GM19455 (cell line): ENCODE measurements around the gene STING1.
"Not testable (repeated sequence)": the region's sequence is repeated elsewhere in the genome, so short reads cannot be mapped to it uniquely, and the experiment has no call there.

ENCODE experiments used
- ATAC-seq: cut with Tn5 transposase; IDR thresholded peaks from one replicate; pipeline ENCODE4 v1.9.1; 2021; ENCODE audit not compliant: unreplicated experiment

STING1 gene

GRCh38 chr5:139440416-139440815, 42.1 kb downstream of the STING1 start:
- not testable (repeated sequence) for ATAC-seq

- ATAC-seq, result peak; percentile 94
Measured at GRCh38 chr5:139439013-139439903, 43.3 kb downstream of the STING1 start, which contains the start of gene DNAJC18. TSS of gene DNAJC18 (minus strand) at chr5:139439525. CDS start at chr5:139439445, 80 bp downstream.

GRCh38 chr5:139438707-139439012, 43.9 kb downstream of the STING1 start:
- ATAC-seq, result no peak

- no peak for ATAC-seq
Measured at GRCh38 chr5:139435676-139436075, 46.9 kb downstream of the STING1 start.

GRCh38 chr5:139431706-139432105, 50.9 kb downstream of the STING1 start:
- ATAC-seq, result no peak

GRCh38 chr5:139430015-139430414, 52.5 kb downstream of the STING1 start:
- no peak for ATAC-seq

- no peak for ATAC-seq
Measured at GRCh38 chr5:139426203-139426885, 56.2 kb downstream of the STING1 start.
